ENCODE results near the gene IDH3A.

GRCh38 chr15:78179906-78180305, 30.7 kb downstream of the IDH3A start:
- TF ChIP-seq CTCF (IDR thresholded peaks at IDR 0.05) (no peak), POLR2AphosphoS5 (IDR thresholded peaks at IDR 0.05) (no peak)
